ENCODE data around the gene S100A4. TPM values are rescaled to one million over a fixed set of nuclear protein-coding genes. Genes with fewer than 3 reads are reported as not detected.

S100A4 gene
- polyA plus RNA-seq, 1 experiment: 797 TPM

DNA sequence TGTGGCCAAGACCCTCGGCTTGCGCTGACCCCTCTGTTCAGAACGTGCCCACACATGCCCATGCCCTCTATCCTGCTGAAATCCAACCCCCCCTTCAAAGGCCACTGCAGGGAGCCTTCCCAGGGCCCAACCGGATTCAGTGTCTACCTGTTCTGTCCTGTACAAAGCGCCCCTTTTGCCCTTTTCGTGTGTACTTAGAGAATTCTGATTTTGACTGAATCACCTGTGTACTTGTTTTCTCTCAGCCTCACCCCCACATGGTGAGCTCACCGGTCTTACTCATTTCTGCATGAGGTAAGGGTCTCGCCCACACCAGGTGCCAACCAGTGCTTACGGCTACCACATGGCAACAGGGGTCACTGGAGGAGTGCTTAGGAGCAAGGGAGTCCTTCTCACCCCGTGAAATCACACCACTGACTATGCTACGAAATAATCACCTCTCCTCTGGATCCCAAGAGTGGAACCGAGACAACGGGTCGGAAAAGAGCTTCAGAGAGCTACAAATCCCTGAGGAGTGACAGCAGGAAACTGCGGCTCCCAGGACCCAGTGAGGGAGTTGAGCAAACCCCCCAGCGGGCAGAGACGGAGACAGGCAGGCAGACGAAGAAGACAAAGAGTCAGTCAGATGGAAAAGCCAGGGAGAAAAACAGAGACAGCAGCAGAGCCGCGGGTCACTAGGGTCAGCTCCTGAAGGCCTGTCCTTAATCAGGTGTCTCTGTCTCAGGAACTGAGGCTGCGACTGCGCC is 22.2 kb upstream of the S100A4 start:
- POLR2A ChIA-PET: interaction anchor here (0.6 to 1.3 kb wide), 3 partner anchors 35 to 59 kb away, joined by 3 to 9 read pairs (median 3); partner anchors contain the start of gene S100A13

GRCh38 chr1:153566414-153567371 is 21.1 kb upstream of the S100A4 start:
- TF ChIP-seq, protein P1, sequence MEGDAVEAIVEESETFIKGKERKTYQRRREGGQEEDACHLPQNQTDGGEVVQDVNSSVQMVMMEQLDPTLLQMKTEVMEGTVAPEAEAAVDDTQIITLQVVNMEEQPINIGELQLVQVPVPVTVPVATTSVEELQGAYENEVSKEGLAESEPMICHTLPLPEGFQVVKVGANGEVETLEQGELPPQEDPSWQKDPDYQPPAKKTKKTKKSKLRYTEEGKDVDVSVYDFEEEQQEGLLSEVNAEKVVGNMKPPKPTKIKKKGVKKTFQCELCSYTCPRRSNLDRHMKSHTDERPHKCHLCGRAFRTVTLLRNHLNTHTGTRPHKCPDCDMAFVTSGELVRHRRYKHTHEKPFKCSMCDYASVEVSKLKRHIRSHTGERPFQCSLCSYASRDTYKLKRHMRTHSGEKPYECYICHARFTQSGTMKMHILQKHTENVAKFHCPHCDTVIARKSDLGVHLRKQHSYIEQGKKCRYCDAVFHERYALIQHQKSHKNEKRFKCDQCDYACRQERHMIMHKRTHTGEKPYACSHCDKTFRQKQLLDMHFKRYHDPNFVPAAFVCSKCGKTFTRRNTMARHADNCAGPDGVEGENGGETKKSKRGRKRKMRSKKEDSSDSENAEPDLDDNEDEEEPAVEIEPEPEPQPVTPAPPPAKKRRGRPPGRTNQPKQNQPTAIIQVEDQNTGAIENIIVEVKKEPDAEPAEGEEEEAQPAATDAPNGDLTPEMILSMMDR (IDR thresholded peaks at IDR 0.05; ENCODE audit: insufficient read depth, low read depth, low read length): no peak
- no peaks in the 10 kb centered on the region for H3K27me3 ChIP-seq (ENCODE audit: control insufficient read depth, insufficient read depth, low read length)
- DNase-seq (ENCODE audit: low read depth): peak; percentile 89
- H3K36me3 ChIP-seq (ENCODE audit: control insufficient read depth, insufficient read depth, low read length): no peaks in the 10 kb centered on the region
- CTCF ChIA-PET: interaction anchor here (0.7 to 5.6 kb wide), 12 partner anchors 10 to 188 kb away, joined by 3 to 65 read pairs (median 6); partner anchors contain the start of genes S100A13, S100A5 and S100A6
- H3K4me3 ChIP-seq (ENCODE audit: low read depth, low read length): no peak overlapping the region
- POLR2A ChIA-PET: interaction anchor here (0.5 to 1.5 kb wide), 7 partner anchors 10 to 60 kb away, joined by 3 to 16 read pairs (median 5); partner anchors contain the start of genes S100A4 and S100A6

More for the DNA sequence above, 22.2 kb upstream of the S100A4 start:
- Histone ChIP-seq H3K27me3 (ENCODE audit: control insufficient read depth, insufficient read depth, low read length) (no peaks in the 10 kb centered on the region), H3K36me3 (ENCODE audit: control insufficient read depth, insufficient read depth, low read length) (no peaks in the 10 kb centered on the region), H3K4me3 (ENCODE audit: low read depth, low read length) (no peak overlapping the region)
- CTCF ChIA-PET: interaction anchor here (0.6 to 6.5 kb wide), 25 partner anchors 10 to 422 kb away, joined by 3 to 223 read pairs (median 4); partner anchors contain the start of genes S100A13, S100A14, S100A16 and S100A3
- no peak for DNase-seq (ENCODE audit: low read depth)
- TF ChIP-seq, protein P1 (IDR thresholded peaks at IDR 0.05; ENCODE audit: insufficient read depth, low read depth, low read length): no peak

- Histone ChIP-seq H3K4me3 (ENCODE audit: low read depth, low read length) (no peak within 1 kb of the TSS), H3K36me3 (ENCODE audit: control insufficient read depth, insufficient read depth, low read length) (no peaks in the 10 kb centered on the region), H3K27me3 (ENCODE audit: control insufficient read depth, insufficient read depth, low read length) (no peaks in the 10 kb centered on the region)
- POLR2A ChIA-PET: interaction anchor here (0.5 to 1.5 kb wide), 7 partner anchors 9 to 61 kb away, joined by 3 to 16 read pairs (median 5); partner anchors contain the start of genes S100A4 and S100A6
- TF ChIP-seq, protein P1 (IDR thresholded peaks at IDR 0.05; ENCODE audit: insufficient read depth, low read depth, low read length): no peak
- no peak for DNase-seq (ENCODE audit: low read depth)
- CTCF ChIA-PET: interaction anchor here (0.7 to 5.6 kb wide), 13 partner anchors 9 to 189 kb away, joined by 3 to 65 read pairs (median 6); partner anchors contain the start of genes S100A13, S100A5 and S100A6
Measured at GRCh38 chr1:153565529-153566374, 20.1 kb upstream of the S100A4 start, which contains the start of gene S100A2. Gene S100A2 (minus strand): TSS chr1:153565844. CDS start chr1:153563877, 1,967 bp downstream.

DNA sequence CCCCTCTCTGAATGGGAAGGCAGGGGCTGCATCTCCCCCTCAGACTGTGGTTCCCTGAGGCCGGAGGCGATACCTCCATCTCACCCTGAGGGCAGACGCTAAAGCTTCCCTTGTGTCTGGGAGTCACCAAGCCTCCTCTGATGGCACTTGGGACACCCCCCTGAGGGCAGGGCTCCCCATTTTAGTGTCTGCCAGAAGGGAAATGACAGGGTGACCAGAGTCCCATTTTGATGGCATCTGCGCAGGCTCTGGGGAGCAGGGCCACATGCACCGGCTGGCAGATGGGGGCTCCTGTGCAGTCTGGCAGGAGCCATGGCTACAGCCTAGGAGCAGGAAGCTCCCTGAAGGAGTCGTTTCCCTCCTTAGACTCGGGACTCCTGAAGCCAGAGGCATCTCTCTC is 18.4 kb upstream of the S100A4 start:
- Histone ChIP-seq H3K36me3 (ENCODE audit: control insufficient read depth, insufficient read depth, low read length) (no peaks in the 10 kb centered on the region), H3K27me3 (ENCODE audit: control insufficient read depth, insufficient read depth, low read length) (no peaks in the 10 kb centered on the region), H3K4me3 (ENCODE audit: low read depth, low read length) (no peak overlapping the region)
- ChIA-PET CTCF (interaction anchor here (0.8 to 5.6 kb wide), 5 partner anchors 10 to 69 kb away, joined by 3 to 65 read pairs (median 9); partner anchors contain the start of gene S100A6), POLR2A (interaction anchor here (0.6 to 1.3 kb wide), 2 partner anchors 30 to 31 kb away, joined by 3 to 4 read pairs; no protein-coding TSS in a partner anchor)
- DNase-seq (ENCODE audit: low read depth): no peak
- TF ChIP-seq, protein P1 (IDR thresholded peaks at IDR 0.05; ENCODE audit: insufficient read depth, low read depth, low read length): no peak
